ENCODE measurements around the gene SMIM35.

SMIM35 gene

DNA sequence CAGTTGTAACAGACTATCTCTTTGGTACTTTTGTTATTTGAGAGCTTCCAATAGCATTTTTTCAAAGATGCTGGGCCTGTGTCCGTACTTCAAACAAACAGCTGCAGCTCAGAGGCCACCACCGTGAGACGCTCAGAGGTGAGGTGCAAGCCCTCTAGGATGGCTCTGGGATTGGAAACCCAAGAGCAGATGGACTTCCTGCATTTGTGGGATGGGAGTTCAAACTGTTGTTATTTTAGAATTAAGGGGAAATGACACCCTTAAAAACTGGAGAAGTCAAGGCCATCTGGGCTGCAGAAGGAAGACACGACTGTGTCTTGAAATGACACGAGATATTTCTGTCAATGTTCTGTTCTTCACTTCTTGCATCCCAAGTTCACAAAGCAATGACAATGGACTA, 109.7 kb downstream of the SMIM35 start:
- TF ChIP-seq, protein P1, sequence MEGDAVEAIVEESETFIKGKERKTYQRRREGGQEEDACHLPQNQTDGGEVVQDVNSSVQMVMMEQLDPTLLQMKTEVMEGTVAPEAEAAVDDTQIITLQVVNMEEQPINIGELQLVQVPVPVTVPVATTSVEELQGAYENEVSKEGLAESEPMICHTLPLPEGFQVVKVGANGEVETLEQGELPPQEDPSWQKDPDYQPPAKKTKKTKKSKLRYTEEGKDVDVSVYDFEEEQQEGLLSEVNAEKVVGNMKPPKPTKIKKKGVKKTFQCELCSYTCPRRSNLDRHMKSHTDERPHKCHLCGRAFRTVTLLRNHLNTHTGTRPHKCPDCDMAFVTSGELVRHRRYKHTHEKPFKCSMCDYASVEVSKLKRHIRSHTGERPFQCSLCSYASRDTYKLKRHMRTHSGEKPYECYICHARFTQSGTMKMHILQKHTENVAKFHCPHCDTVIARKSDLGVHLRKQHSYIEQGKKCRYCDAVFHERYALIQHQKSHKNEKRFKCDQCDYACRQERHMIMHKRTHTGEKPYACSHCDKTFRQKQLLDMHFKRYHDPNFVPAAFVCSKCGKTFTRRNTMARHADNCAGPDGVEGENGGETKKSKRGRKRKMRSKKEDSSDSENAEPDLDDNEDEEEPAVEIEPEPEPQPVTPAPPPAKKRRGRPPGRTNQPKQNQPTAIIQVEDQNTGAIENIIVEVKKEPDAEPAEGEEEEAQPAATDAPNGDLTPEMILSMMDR (IDR thresholded peaks at IDR 0.05), result no peak
- Mint-ChIP-seq H3K36me3 (ENCODE audit: low read depth) (no peaks in the 10 kb centered on the region), H3K4me1 (peaks cover 9% of the 10 kb centered on the region), H3K27ac (no peak overlapping the region), H3K27me3 (ENCODE audit: low read depth, poor library complexity) (peaks cover 29% of the 10 kb centered on the region), H3K4me3 (no peak overlapping the region), H3K9me3 (no peaks in the 10 kb centered on the region)
- no peak for DNase-seq

DNA sequence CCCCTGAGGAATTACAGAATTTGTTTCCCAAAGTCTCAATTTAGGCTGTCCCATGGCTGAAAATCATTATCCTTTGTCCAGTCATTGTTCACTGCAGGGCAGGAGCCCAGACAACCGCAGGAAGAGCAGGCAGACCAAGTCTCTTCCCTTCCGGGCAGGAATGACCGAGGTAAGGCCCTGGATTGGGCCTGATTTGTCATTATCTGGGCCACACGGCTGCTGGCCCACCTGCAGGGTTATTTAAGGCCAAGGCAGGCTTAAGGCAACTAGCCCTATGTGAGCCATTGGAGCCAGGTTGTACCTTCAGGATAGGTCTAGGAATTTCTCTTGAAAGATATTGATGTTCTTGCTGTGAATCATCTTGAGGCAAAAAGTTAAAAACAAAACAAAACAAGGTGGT, 110.3 kb downstream of the SMIM35 start:
- H3K27me3 Mint-ChIP-seq (ENCODE audit: low read depth, poor library complexity), result peaks cover 26% of the 10 kb centered on the region
- H3K36me3 Mint-ChIP-seq (ENCODE audit: low read depth), result no peaks in the 10 kb centered on the region

DNA sequence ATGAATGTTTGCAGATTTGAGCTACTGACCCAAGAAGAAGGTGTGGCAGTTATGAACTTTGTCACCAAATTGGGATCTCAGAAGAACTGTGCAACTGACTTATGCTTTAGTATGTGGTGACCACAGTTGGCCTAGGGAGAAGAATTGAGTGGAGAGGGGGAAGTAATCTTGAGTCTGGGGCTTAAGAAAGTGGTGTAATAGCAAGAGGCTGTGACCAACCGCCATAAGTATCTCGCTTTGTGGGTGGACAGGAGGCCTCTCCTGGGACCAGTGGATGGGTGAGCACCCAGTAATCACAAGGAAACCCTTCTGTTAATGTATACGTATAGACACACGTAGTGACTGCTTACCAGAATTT, 113.3 kb downstream of the SMIM35 start:
- Mint-ChIP-seq H3K4me3 (no peak overlapping the region), H3K36me3 (ENCODE audit: low read depth) (no peaks in the 10 kb centered on the region), H3K9me3 (no peaks in the 10 kb centered on the region), H3K4me1 (peaks cover 16% of the 10 kb centered on the region), H3K27me3 (ENCODE audit: low read depth, poor library complexity) (peaks cover 17% of the 10 kb centered on the region), H3K27ac (no peak overlapping the region)
- TF ChIP-seq, protein P1 (IDR thresholded peaks at IDR 0.05), result no peak
- DNase-seq, result no peak

More for the DNA sequence above, 110.3 kb downstream of the SMIM35 start:
- peaks cover 14% of the 10 kb centered on the region for H3K4me1 Mint-ChIP-seq
- no peaks in the 10 kb centered on the region for H3K9me3 Mint-ChIP-seq
- no peak for DNase-seq
- TF ChIP-seq, protein P1 (IDR thresholded peaks at IDR 0.05), result no peak
- no peak overlapping the region for H3K27ac Mint-ChIP-seq
- H3K4me3 Mint-ChIP-seq, result no peak overlapping the region

DNA sequence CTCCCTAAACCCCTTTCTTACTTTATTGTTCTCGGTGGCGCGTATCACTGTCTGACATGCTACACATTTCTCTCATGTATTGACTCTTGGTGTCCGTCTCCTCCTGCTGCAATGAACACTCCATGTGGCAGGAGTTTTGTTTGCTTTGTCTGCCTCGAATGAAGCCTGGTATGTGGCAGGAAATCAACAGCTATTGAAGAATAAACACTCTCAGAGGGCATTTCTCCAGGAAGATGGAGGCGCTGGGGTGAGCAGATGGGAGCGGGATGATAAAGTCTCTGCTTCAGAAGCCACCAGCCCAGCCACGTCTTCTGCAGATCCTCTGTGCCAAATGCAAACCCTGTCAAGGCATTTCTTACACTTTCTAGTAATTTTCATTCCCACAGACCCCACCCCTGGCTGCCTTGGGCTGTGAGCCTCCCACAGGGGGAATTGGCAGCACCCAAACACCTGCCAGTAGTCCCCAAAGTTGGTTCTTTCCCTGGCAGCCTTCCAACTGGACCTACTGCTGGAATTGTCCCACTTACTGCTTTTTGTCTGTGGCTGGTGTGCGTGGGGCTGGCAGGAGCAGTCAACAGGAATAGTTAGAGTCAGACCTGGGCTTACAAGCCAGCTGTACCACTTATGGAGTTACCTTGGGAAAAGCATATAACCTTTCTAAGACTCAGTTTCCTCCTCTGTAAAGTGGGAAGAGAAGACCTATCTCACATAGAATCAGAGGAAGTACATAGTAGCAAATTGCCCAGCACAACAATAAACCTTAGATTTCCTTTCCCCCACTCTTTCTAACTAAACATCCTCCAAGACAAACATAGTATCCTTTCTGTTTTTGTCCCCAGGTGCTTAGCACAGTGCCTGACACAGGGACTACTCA, 113.9 kb downstream of the SMIM35 start:
- Mint-ChIP-seq H3K4me1 (peaks cover 16% of the 10 kb centered on the region), H3K4me3 (no peak overlapping the region), H3K9me3 (no peaks in the 10 kb centered on the region), H3K36me3 (ENCODE audit: low read depth) (no peaks in the 10 kb centered on the region), H3K27me3 (ENCODE audit: low read depth, poor library complexity) (peaks cover 21% of the 10 kb centered on the region), H3K27ac (no peak overlapping the region)
- TF ChIP-seq, protein P1 (IDR thresholded peaks at IDR 0.05), result no peak
- DNase-seq, result no peak

DNA sequence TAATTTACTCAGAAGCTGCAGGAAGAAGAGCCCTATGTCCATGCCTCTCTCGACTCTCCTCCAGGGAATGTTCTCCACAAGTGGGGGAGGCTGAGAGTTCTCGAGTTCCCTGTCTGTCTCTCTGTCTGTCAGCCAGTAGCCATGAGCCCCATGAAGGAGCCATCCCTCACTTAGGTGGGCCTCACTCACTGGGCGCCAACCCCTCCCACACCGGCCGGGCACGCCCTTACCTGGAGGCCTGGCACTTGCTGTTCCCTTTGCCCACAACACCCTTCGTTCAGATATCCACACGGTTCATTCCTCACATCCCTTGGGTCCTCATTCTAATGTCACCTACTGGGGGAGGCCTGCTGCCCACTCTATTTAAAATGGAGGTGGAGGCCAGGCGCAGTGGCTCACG, 114.7 kb downstream of the SMIM35 start:
- Mint-ChIP-seq H3K27me3 (ENCODE audit: low read depth, poor library complexity) (peaks cover 19% of the 10 kb centered on the region), H3K4me3 (no peak overlapping the region), H3K27ac (no peak overlapping the region), H3K9me3 (no peaks in the 10 kb centered on the region), H3K36me3 (ENCODE audit: low read depth) (no peaks in the 10 kb centered on the region), H3K4me1 (peaks cover 16% of the 10 kb centered on the region)
- DNase-seq, result no peak
- TF ChIP-seq, protein P1 (IDR thresholded peaks at IDR 0.05), result no peak
